ENCODE results near the gene KCNQ2. TPM values are rescaled to one million over a fixed set of nuclear protein-coding genes. Genes with fewer than 3 reads are reported as not detected.

Gene KCNQ2
- polyA plus RNA-seq, 3 donors = not detected

DNA sequence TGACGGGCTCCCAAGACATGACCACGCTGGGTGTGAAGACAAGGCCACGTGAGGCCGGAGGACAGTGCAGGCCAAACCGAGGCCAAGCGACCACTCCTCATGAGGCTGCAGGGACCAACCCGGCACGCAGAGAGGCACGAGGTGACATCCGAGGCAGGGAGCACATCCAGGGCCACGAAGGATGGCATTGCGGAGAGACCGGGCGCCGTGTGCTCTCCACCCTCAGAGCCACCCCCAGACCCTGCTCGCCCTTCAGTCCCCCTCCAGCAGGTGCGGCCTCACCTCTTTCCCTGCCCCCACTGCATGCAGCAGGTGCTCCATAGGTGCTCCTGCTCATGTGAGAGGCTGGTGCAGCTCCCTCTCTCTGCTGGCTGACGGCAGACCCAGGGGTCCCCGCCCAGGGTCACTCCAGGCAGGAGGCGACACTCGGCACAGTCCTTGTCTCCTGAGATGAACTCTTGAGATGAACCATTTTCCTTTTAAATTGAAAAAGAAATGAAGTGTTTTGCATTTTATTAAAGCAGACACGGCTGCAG lies 77.5 kb downstream of the KCNQ2 start:
- no peak overlapping the region for H3K27ac ChIP-seq (ENCODE audit: low read depth in 1 of 2, low read length in 2 of 2)
- no peaks in the 10 kb centered on the region for H3K79me2 ChIP-seq (ENCODE audit: insufficient read depth, low read length)
- peaks cover 2 to 16% (median 15%) of the 10 kb centered on the region in 3 donors for H3K27me3 Mint-ChIP-seq (ENCODE audit: low read depth in 3 of 3)
- H4K20me1 ChIP-seq (ENCODE audit: insufficient read depth, low read length) = no peaks in the 10 kb centered on the region
- H3K9ac ChIP-seq (ENCODE audit: insufficient read depth, low read length, poor library complexity, severe bottlenecking) = no peak overlapping the region
- H3K4me1 ChIP-seq (ENCODE audit: control insufficient read depth in 1 of 2, insufficient read depth in 2 of 2, low read length in 2 of 2) = no peaks in the 10 kb centered on the region
- 89% methylated on average over 19 of the region's 22 CpGs for WGBS (ENCODE audit: insufficient coverage)
- peaks cover 0 to 5% (median 2%) of the 10 kb centered on the region in 7 donors for H3K9me3 Mint-ChIP-seq
- no peak overlapping the region for H2AFZ ChIP-seq (ENCODE audit: insufficient read depth, low read depth, low read length, poor library complexity, severe bottlenecking)
- H3K27me3 ChIP-seq (ENCODE audit: control insufficient read depth in 2 of 2, insufficient read depth in 2 of 2, low read length in 2 of 2) = no peaks in the 10 kb centered on the region
- TF ChIP-seq, protein P1, sequence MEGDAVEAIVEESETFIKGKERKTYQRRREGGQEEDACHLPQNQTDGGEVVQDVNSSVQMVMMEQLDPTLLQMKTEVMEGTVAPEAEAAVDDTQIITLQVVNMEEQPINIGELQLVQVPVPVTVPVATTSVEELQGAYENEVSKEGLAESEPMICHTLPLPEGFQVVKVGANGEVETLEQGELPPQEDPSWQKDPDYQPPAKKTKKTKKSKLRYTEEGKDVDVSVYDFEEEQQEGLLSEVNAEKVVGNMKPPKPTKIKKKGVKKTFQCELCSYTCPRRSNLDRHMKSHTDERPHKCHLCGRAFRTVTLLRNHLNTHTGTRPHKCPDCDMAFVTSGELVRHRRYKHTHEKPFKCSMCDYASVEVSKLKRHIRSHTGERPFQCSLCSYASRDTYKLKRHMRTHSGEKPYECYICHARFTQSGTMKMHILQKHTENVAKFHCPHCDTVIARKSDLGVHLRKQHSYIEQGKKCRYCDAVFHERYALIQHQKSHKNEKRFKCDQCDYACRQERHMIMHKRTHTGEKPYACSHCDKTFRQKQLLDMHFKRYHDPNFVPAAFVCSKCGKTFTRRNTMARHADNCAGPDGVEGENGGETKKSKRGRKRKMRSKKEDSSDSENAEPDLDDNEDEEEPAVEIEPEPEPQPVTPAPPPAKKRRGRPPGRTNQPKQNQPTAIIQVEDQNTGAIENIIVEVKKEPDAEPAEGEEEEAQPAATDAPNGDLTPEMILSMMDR (IDR thresholded peaks at IDR 0.05) = no peak
- no peak overlapping the region for H3K4me3 Mint-ChIP-seq
- H3K4me3 ChIP-seq (replicated peaks in 1 of 3; ENCODE audit: low read depth in 2 of 3, low read length in 3 of 3) = no peak overlapping the region
- H3K4me2 ChIP-seq (replicated peaks; ENCODE audit: extremely low read depth, low read length, poor library complexity, severe bottlenecking) = no peak overlapping the region
- intact Hi-C loops (cut with micrococcal nuclease) = no loop called here
- DNase-seq = no peak
- no peaks in the 10 kb centered on the region for H3K4me1 Mint-ChIP-seq
- no peaks in the 10 kb centered on the region for H3K36me3 ChIP-seq (replicated peaks in 1 of 2; ENCODE audit: control insufficient read depth in 1 of 2, insufficient read depth in 2 of 2, low read length in 2 of 2)
- no peaks in the 10 kb centered on the region for H3K36me3 Mint-ChIP-seq
- H3K9me3 ChIP-seq (replicated peaks in 1 of 2; ENCODE audit: control insufficient read depth in 1 of 2, insufficient read depth in 1 of 2, low read length in 2 of 2) = no peaks in the 10 kb centered on the region
- H3K27ac Mint-ChIP-seq = no peak overlapping the region

- Histone ChIP-seq H3K4me3 (replicated peaks in 1 of 3; ENCODE audit: low read depth in 2 of 3, low read length in 3 of 3) (no peak overlapping the region), H4K20me1 (ENCODE audit: insufficient read depth, low read length) (no peaks in the 10 kb centered on the region), H3K9me3 (replicated peaks in 1 of 2; ENCODE audit: control insufficient read depth in 1 of 2, insufficient read depth in 1 of 2, low read length in 2 of 2) (no peaks in the 10 kb centered on the region), H3K36me3 (replicated peaks in 1 of 2; ENCODE audit: control insufficient read depth in 1 of 2, insufficient read depth in 2 of 2, low read length in 2 of 2) (no peaks in the 10 kb centered on the region), H3K9ac (ENCODE audit: insufficient read depth, low read length, poor library complexity, severe bottlenecking) (no peak overlapping the region), H3K27me3 (ENCODE audit: control insufficient read depth in 2 of 2, insufficient read depth in 2 of 2, low read length in 2 of 2) (no peaks in the 10 kb centered on the region), H3K27ac (ENCODE audit: low read depth in 1 of 2, low read length in 2 of 2) (no peak overlapping the region), H2AFZ (ENCODE audit: insufficient read depth, low read depth, low read length, poor library complexity, severe bottlenecking) (no peak overlapping the region), H3K4me2 (replicated peaks; ENCODE audit: extremely low read depth, low read length, poor library complexity, severe bottlenecking) (no peak overlapping the region), H3K79me2 (ENCODE audit: insufficient read depth, low read length) (no peaks in the 10 kb centered on the region), H3K4me1 (ENCODE audit: control insufficient read depth in 1 of 2, insufficient read depth in 2 of 2, low read length in 2 of 2) (no peaks in the 10 kb centered on the region)
- H3K4me3 Mint-ChIP-seq = no peak overlapping the region
- TF ChIP-seq, protein P1 (IDR thresholded peaks at IDR 0.05) = no peak
- H3K27ac Mint-ChIP-seq = no peak overlapping the region
- WGBS (ENCODE audit: insufficient coverage) = 25% methylated on average over 30 of the region's 32 CpGs
- no peaks in the 10 kb centered on the region for H3K36me3 Mint-ChIP-seq
- DNase-seq = no peak
- H3K27me3 Mint-ChIP-seq (ENCODE audit: low read depth in 3 of 3) = peaks cover 2 to 16% (median 15%) of the 10 kb centered on the region in 3 donors
- H3K9me3 Mint-ChIP-seq = peaks cover 0 to 9% (median 5%) of the 10 kb centered on the region in 7 donors
- intact Hi-C loops (cut with micrococcal nuclease) = no loop called here
- H3K4me1 Mint-ChIP-seq = no peaks in the 10 kb centered on the region
Observed at GRCh38 chr20:63394069-63394919, 78.2 kb downstream of the KCNQ2 start.
